ENCODE measurements around the gene EPAS1.

Gene EPAS1

GRCh38 chr2:46360303-46360702, 63.1 kb downstream of the EPAS1 start:
- in situ Hi-C loops (cut with MboI; ENCODE audit: low sequenced_read_pairs), result no loop called here

- in situ Hi-C loops (cut with MboI; ENCODE audit: low sequenced_read_pairs), result no loop called here
Observed at GRCh38 chr2:46361920-46362666, 64.9 kb downstream of the EPAS1 start.

- in situ Hi-C loops (cut with MboI; ENCODE audit: low sequenced_read_pairs), result no loop called here
Observed at GRCh38 chr2:46362667-46363012, 65.4 kb downstream of the EPAS1 start.

GRCh38 chr2:46363535-46364170, 66.4 kb downstream of the EPAS1 start:
- in situ Hi-C loops (cut with MboI; ENCODE audit: low sequenced_read_pairs), result no loop called here

- in situ Hi-C loops (cut with MboI; ENCODE audit: low sequenced_read_pairs), result no loop called here
Observed at GRCh38 chr2:46364797-46365457, 67.7 kb downstream of the EPAS1 start.

GRCh38 chr2:46365913-46366667, 68.9 kb downstream of the EPAS1 start:
- in situ Hi-C loops (cut with MboI; ENCODE audit: low sequenced_read_pairs), result no loop called here

- in situ Hi-C loops (cut with MboI; ENCODE audit: low sequenced_read_pairs), result no loop called here
Observed at GRCh38 chr2:46366668-46367052, 69.5 kb downstream of the EPAS1 start.

- in situ Hi-C loops (cut with MboI; ENCODE audit: low sequenced_read_pairs), result no loop called here
Observed at GRCh38 chr2:46367286-46367685, 70.1 kb downstream of the EPAS1 start.

- in situ Hi-C loops (cut with MboI; ENCODE audit: low sequenced_read_pairs), result no loop called here
Observed at GRCh38 chr2:46368401-46368800, 71.2 kb downstream of the EPAS1 start.

GRCh38 chr2:46369783-46370182, 72.6 kb downstream of the EPAS1 start:
- in situ Hi-C loops (cut with MboI; ENCODE audit: low sequenced_read_pairs), result no loop called here

- in situ Hi-C loops (cut with MboI; ENCODE audit: low sequenced_read_pairs), result no loop called here
Observed at GRCh38 chr2:46371854-46372253, 74.6 kb downstream of the EPAS1 start.

- in situ Hi-C loops (cut with MboI; ENCODE audit: low sequenced_read_pairs), result no loop called here
Observed at GRCh38 chr2:46372475-46372874, 75.3 kb downstream of the EPAS1 start.

- in situ Hi-C loops (cut with MboI; ENCODE audit: low sequenced_read_pairs), result no loop called here
Observed at GRCh38 chr2:46373238-46373637, 76.0 kb downstream of the EPAS1 start.

- in situ Hi-C loops (cut with MboI; ENCODE audit: low sequenced_read_pairs), result no loop called here
Observed at GRCh38 chr2:46375566-46376125, 78.4 kb downstream of the EPAS1 start.

GRCh38 chr2:46376586-46376985, 79.4 kb downstream of the EPAS1 start:
- in situ Hi-C loops (cut with MboI; ENCODE audit: low sequenced_read_pairs), result no loop called here

- in situ Hi-C loops (cut with MboI; ENCODE audit: low sequenced_read_pairs), result no loop called here
Observed at GRCh38 chr2:46377101-46377581, 79.9 kb downstream of the EPAS1 start.

GRCh38 chr2:46377666-46378560, 80.7 kb downstream of the EPAS1 start:
- in situ Hi-C loops (cut with MboI; ENCODE audit: low sequenced_read_pairs), result no loop called here

- in situ Hi-C loops (cut with MboI; ENCODE audit: low sequenced_read_pairs), result no loop called here
Observed at GRCh38 chr2:46378616-46379015, 81.4 kb downstream of the EPAS1 start.

GRCh38 chr2:46379213-46380037, 82.2 kb downstream of the EPAS1 start:
- in situ Hi-C loops (cut with MboI; ENCODE audit: low sequenced_read_pairs), result no loop called here

All from HL-60/S4 treated with retinoic acid at 250 ng/mL for 4 days and 3 days (cell line).